Activated naive CD8-positive, alpha-beta T cell treated with anti-CD3 and anti-CD28 coated beads, Interleukin-2, amount 50 U/mL, for 16 hours (primary cell): ENCODE measurements around the gene XYLB.

ENCODE experiments used
- DNase-seq: peaks from one replicate; pipeline ENCODE4 v3.0.0-alpha.2; 2020; ENCODE audit warnings: low read depth, low spot score

Gene XYLB

DNA sequence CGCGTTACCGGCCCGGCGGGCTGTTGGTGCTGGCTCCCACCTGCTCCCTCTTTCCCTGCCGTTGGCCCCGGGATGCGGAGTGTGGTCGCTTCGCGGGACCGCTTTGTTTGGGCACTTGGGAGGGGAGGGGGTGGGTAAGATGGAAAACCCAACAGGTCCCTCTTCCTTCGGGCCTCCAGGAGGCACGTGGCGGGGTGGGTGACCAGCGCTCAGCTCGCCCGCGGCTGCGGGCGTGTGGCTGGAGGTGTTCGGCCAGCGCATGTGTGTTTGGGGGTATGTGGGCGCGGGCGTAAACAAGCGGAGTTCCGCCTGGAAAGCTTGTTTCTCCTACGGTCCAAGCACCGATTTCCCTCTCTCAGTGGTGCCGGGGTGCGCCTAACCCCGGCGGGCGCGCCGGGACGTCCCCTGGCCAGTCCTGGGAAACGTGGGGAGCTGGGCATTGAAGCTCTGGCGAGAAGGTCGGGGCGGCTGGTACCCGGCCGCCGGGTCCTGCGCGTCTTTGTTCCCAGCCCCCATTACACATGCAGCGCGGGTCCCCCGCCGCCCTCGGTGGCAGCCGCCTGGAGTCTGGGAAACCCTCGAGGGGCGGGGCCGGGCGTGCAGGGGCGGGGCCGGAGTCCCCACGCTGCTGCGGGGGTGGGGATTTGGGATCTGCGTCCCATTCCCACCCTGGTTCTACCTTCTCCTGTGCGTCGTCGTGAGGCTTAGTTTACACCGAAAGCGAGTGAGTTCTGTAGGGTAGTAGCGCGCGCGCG is 108.5 kb downstream of the XYLB start:
- DNase-seq, result no peak

DNA sequence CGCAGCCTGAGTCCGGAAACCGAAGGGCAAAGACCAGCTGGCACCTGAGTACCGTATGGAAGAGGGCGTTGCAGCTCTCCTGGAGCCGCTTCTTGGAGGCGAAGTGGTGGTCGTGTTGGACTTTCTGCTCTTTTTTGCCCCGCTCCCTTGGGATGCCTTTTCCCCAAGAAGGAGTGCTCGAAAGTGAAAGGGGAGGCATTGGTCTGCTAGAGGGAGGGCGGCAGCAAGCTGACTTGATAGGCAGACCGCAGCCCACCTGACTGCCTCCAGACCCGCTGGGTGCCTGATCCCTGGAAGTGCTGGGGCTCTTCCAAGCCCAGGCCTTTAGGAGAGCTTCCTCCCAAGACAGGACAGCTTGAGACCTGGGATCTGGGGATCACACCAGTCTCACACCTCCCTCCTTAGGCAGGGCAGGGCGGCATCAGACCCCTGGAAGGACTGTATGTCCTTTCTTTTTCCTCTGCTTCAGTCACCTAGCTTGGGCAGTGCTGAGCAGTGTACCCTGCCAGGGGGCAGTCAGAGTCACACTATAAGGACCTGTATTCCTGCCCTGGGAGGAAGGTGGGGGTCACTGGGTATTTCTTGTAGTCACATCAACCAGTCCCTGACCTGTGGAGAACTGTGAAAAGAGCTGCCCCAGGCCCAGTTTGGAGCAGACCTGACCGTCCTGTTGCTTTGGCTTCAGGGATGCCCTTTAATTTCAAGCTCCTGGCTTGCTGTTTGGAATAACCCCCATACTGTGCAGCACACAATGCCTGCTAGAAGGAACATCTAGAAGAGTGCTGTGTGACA is 109.2 kb downstream of the XYLB start:
- DNase-seq, result no peak

DNA sequence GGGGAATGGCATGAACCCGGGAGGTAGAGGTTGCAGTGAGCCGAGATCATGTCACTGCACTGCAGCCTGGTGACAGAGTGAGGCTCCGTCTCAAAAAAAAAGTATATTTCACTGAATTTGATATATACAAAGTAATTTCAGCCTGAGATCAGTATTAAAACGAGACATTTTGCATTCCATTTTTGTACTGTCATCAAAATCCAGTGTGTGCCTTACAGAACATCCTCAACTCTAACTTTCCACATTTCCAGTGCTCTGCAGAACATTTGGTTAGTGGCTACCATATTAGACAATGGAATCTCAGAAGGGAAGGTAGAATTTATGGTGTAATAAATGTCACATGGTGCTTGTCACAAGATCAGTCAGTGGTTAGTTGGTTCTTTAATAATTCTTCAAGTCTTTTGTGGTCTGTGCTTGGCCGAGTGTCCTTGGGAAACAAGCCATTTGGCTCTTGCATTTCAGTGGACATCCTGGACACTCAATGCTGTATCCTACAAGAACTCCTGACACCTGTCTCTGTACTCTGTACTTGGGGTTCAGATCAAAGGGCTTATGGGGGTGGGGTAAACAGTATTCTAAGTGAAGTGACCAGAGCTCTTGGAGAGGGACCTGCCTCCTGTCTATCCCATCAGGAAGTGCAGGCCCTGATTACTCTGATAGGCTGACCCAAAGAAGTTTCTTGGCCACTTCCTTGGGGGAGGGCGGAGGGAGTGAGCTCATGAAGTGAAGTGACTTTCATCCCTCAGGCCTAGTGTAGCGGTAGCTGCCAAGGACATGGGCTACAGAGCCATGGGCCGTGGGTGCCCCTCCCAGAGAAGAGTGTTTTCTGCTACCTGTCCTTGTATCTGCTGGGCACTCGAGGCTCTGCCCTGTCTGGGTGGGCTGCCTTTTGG is 110.8 kb downstream of the XYLB start:
- no peak for DNase-seq

DNA sequence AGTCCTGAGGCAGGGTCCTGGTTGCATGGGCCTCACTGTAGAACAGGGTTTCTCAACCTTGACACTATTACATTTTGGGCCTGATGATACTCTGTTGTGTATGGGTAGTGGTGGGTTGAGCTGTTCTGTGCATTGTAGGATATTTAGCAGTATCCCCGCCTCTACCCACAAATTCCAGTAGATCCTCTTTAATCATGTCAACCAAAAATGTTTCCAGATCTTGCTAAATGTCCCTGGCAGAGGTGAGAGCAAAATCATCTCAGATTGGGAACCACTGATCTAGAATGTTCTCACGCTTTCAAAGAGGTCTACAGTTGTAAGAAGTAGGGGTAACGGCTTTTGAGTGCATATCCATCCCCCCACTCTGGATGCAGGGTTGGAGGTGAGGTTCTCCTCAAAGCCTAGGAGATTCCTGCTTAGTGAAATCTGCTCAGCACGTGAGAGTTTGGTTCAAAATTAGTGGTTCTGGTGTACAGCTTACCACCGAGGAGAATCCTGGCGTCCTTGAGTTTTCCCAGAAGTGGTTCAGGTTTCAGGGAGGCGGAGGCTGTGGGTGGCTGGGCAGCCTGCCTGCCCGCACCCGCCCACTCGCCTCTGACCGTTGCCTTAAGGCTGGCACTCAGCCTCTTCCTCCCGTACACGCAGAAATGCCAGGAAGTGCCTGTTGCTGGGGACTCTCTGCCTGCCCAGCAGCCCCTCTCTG is 112.4 kb downstream of the XYLB start:
- DNase-seq, result no peak

DNA sequence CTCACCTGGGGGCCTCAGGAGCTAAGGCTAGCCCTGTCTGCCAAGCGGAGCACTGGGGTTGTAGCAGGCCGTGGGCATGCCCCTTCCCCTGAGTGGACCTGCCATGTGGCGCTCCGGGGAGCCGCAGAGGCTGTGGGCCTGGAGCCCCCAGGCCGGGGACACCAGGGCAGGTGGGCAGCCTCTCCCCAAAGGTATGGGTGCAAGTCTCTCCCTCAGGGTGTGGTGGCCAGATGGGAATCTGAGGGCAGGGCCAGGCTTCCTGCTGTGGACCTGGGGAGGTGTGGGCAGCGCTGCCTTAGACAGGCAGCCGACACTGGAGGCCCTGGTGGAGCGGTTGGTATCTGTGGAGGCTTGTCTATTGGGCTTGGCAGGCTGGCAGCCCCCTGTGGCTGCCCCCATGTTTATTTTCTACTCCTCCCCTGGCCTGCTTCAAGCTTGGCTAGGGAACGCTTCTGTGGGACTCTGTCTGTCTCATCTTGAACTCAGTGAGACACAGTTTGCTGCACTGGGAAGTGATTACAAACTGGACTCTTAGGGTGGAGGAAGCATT is 113.0 kb downstream of the XYLB start:
- no peak for DNase-seq

DNA sequence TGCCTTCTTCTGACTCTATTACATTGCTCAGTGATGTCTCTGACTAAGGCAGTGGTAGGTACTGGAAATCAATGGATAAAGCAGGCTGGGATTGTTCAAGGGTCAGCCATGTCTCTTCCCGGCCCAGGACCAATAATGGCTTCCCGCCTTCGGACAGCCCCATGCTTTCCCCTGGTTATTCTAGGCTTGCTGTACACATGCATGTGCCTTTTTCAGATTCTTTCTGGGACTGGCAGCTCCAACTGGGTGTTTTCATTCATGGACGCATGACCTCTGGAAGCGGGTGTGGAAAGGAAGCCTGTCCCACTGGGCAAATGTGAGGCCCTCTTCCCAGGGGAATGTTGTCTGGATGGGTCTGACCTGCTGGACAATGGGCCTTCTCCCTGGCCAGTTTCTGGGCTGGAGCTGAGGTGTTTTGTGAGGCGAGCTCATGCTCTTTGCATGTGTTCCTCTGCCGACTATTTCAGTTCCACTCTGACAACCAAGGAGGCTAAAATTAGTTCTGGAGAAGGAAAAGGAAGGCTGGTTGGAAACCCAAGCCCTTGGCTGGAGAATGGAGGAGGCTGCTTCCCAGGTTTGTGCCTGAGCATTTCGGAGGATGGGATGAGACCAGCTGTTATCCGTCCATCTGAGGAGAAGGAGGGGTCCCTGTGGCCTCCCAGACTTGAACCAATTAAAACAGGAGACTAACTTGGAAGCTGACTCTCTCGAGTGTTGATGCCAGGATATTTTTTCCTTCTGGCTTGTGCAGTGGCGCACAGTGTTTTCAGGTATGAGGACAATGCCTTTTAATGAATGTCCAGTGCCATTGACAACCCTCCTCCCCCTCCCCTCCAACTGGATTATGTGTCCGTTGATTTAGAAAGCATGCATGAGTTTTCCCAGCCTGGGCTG is 114.0 kb downstream of the XYLB start:
- DNase-seq, result no peak
